HG02981 (cell line): ENCODE measurements around the gene CREB3L4.
A peak's percentile ranks its signal among the peaks of the same experiment; 100 is the strongest.

Experiments
- ATAC-seq: cut with Tn5 transposase; IDR thresholded peaks from one replicate; pipeline ENCODE4 v1.9.1; 2021; ENCODE audit warnings: mild to moderate bottlenecking, moderate library complexity; ENCODE audit not compliant: unreplicated experiment

Gene CREB3L4

GRCh38 chr1:153967107-153967999 lies at the start of gene CREB3L4:
CREB3L4 (plus strand) TSS chr1:153967902; CDS start chr1:153968526, 624 bp downstream.
- ATAC-seq = peak; percentile 77

GRCh38 chr1:153919876-153920852 lies 47.5 kb upstream of the CREB3L4 start:
- ATAC-seq = no peak

- no peak for ATAC-seq
Observed at GRCh38 chr1:153921080-153921802, 46.5 kb upstream of the CREB3L4 start.

GRCh38 chr1:153921803-153922075 lies 46.0 kb upstream of the CREB3L4 start:
- no peak for ATAC-seq

- peak; percentile 23 for ATAC-seq
Observed at GRCh38 chr1:153922076-153922971, 45.4 kb upstream of the CREB3L4 start.

GRCh38 chr1:153922972-153923925 lies 44.5 kb upstream of the CREB3L4 start, which contains the start of gene GATAD2B:
GATAD2B (minus strand) TSS chr1:153922972; CDS start chr1:153828347, 94,625 bp downstream.
- peak; percentile 94 for ATAC-seq

- ATAC-seq = no peak
Observed at GRCh38 chr1:153926405-153926804, 41.3 kb upstream of the CREB3L4 start.

GRCh38 chr1:153928245-153928644 lies 39.5 kb upstream of the CREB3L4 start:
- ATAC-seq = no peak

- no peak for ATAC-seq
Observed at GRCh38 chr1:153928791-153929341, 38.8 kb upstream of the CREB3L4 start.

- no peak for ATAC-seq
Observed at GRCh38 chr1:153929426-153929825, 38.3 kb upstream of the CREB3L4 start.

- no peak for ATAC-seq
Observed at GRCh38 chr1:153929981-153930948, 37.4 kb upstream of the CREB3L4 start.

- no peak for ATAC-seq
Observed at GRCh38 chr1:153932156-153933131, 35.3 kb upstream of the CREB3L4 start.

- ATAC-seq = no peak
Observed at GRCh38 chr1:153933430-153933829, 34.3 kb upstream of the CREB3L4 start.

GRCh38 chr1:153933955-153934354 lies 33.7 kb upstream of the CREB3L4 start:
- ATAC-seq = no peak

GRCh38 chr1:153934746-153935145 lies 33.0 kb upstream of the CREB3L4 start:
- ATAC-seq = no peak
